DOHH2 (cell line): Measurements from ENCODE around the gene GRK2.

Experiments used
- CTCF ChIP-seq: fragments of 200-600 bp; sonication (generic); IDR thresholded peaks from one replicate; pipeline ENCODE4 v1.5.1; 2014; ENCODE audit warnings: antibody characterized with exemption, mild to moderate bottlenecking, low read depth, low read length; ENCODE audit not compliant: poor library complexity, severe bottlenecking
- EZH2phosphoT487 ChIP-seq: fragments of 200-600 bp; sonication (generic); IDR thresholded peaks from 2 replicates; pipeline ENCODE4 v1.6.1; 2017; ENCODE audit warnings: borderline replicate concordance, mild to moderate bottlenecking, antibody characterized with exemption, low read length, moderate library complexity, mixed read lengths

DNA sequence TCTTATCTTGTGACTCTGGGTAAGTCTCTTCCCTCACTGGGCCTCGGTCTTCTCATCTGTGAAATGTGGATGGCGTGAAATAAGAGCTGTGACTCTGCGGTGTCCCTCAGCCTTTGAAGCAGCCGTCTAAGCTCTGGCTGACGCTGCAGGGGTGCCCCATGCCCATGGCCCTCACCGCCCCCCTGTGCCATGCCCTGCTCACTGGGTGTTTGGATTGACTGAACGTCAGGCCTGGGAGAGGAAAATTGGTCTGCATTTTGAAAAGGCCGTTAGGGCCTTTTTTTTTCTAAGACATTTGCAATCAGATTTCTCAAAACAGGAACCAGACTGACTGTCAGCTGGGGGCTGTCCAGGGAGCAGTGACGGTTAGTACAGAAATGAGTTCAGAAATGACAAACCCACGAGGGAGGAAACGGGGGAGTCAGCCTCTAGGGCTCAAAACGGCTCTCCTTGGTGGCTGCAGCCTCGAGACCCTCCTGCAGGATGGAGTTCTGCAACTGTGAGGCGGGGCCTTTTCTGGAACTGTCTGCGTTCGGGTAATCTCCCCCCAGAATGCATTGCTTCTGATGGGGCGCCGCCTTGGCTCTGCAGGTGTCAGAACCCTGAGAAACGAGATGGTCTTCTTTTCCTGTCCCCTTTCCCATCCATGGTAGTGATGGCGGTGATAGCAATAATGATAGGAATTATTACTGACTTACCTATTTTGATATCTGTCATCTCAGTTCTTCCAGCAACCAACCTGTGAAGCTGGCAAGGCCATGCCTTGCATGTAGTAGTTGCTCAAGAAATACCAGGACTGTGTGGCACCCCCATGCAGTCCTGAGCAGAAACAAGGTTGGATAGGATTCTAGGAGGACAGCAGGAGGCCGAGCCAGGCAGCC is 2.0 kb downstream of the GRK2 start:
- TF ChIP-seq CTCF (no peak), EZH2phosphoT487 (no peak)
